NCI-H510A treated with DMSO at 0.1 percent for 48 hours (cell line): Measurements from ENCODE around the gene IL4R.
"Not testable (repeated sequence)": the region's sequence is repeated elsewhere in the genome, so short reads cannot be mapped to it uniquely, and the experiment has no call there.

Source experiments
- DNase-seq: peaks from one replicate; lab custom pipeline; 2025; lab: John Stamatoyannopoulos, UW

IL4R gene

DNA sequence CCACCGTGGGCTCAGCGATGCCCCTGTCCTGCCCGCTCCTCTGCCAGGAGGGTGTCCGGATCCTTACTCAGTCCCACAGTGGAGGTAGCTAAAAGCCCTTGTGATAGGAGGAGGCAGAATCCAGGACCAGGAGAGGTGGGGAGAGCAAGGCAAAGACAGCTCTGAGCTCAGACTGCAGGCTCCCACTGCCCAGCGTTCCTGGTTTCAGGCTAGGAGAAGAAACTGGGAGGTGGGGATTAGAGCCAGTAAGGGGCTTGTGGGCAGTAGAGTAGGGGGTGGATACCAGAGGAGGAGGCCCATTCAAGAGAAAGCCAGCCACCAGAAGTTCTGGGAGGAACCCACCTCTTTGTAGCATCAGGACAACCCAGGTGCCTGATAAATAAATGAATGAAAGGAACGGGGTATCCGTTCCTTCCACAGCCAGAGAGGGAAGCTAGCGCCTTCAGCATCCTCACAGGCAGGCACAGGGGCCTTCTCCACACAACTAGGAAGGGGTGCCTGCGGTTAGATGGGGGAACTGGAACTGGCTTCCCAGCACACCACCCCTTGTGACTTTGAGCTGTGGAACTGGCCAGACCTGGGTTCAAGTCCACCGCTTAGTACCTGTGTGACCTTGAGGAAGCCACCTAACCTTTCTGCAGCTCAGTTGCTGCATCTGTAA lies 90.5 kb downstream of the IL4R start:
- no peak for DNase-seq

DNA sequence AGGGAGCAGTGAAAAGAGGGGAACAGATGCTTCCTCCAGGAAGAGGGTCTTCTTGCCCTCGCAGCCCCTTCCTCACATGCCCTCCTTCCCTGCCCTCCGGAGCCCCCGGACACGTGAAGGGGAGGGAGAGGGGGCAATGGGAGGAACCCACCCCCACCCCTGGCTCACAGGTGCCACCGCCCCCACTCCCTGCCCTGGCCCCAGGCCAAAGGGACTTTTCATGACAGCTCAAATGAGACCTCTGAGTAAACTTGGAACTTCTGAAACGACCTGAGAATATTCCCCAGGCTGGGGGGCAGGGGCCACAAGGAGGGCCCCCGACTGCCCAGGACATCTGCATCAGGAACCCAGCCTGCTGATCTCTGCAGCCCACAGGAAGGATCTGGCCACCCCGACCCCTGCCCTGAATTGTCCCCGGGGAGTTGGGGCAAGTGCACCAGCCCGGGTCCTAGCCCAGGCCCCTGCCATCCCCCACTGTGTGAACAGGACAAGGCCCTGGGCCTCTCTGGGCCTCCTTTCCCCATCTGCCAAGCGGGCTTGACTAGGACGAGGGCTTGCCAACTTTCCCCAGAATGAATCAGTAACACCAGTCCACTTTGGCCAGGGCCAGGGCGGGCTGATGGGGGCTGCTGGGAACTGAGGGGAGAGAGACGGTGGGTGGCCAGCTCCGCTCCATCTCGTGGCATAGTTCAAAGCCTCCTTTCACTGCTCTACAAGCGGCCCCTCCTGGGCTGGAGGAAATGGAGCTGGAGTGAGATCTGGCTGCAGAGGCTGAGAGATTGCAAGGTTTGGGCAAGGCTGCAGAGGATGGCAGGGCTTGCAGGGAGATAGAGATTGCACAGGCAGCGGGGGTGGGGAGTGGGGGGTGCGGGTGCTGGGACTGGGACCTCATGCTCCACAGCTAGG lies 92.0 kb downstream of the IL4R start:
- no peak for DNase-seq

DNA sequence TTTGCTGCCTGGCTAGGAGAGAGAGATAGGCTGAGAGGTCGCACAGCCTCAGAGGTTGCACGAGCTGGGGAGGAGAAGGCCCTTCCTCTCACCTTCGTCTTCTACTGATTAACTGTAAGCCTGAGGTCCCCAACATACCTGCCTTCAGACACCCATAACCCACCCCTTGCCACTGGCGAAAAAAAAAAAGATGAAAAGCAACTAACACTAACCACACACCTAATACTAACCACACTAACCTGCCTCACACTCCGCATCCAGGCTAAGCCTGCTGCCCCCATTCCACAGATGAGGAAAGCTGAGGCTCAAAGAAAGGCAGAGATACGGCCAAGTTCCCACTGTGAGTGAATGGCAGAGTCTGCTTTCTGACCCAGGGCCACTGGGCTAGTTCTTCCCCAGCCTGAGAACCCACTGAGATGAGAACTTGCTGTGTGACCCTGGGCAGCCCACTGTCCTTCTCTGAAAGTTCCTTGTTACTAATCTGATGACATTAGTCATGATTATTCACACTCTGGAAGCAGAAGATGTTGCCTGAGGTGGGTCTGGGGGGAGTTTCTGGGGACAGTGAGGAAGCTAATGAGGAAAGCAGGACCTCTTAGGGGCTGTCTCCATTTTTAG lies 92.8 kb downstream of the IL4R start:
- DNase-seq, result no peak

DNA sequence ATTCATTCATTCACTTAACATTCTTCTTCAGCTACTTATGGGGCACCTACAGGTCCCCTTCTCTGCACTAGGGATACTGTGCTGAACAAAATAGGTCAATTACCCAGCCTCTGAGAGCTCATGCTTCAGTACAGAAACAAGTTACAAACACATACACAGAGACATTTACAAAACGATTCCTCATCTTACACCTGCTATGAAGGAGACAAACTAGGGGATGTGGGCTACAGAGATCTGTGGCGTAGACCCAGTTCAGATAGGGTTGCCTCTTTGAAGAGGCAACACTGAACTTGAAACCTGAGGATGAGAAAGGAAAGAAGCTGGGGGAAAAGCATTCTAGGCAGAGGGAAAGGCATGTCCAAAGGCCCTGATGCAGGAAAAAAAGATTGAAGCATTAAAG lies 93.4 kb downstream of the IL4R start:
- DNase-seq, result no peak

DNA sequence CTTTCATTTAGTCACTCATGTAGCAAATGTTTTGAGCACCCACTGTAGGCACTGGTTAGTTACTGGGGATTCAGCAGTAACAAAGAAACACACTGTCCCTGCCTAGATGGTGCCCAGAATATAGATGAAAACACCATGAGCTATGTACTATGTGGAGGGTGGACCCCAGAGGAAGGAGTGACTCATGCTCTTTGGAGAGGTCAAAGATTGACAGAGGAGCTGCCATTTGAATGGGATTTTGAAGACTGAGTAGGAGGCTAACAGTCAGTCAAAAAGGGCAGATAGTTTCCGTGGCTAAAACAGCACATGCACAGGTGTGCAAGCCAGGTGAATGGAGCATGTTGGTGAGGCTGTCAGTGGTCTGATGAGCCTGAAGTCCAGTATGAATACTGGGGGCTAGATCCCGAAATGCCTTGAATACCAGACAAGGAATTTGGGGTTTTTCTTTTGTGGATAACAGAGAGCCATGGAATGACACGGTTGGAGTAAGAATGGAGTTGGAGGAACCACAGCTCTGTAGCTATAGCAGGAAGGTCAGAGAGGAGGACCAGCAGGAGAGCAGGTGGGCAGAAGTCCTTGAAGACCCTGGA lies 94.3 kb downstream of the IL4R start:
- DNase-seq, result no peak

DNA sequence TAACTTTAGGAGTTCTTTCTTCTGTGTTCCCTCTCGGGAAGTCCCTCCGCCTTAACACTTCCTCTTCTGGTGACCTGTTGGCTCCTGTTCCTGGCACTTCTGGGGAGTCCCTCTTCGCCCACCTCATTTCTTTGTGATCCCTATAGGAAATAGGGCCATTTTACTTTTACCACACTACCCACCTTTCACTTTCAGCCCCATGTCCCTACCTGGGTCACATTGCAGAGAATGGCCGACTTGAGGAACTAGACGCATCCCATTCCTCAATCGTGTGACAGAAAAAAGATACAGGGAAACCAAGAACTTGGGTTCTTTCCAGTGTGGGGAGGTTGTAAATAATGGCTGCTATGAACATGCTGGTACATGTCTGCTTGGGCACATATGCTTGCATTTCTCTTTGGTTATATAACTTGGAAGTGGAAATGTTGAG lies 94.8 kb downstream of the IL4R start:
- no peak for DNase-seq

DNA sequence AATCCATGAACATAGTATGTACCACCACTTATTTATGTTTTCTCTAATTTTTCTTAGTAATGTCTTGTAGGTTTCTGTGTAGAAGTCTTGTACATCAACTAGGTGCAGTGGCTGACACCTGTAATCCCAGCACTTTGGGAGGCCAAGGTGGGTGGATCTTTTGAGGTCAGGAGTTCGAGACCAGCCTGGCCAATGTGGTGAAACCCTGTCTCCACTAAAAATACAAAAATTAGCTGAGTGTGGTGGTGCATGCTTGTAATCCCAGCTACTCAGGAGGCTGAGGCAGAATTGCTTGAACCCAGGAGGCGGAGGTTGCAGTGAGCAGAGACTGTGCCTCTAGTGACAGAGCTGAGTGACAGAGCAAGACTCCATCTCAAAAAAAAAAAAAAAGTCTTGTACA lies 96.2 kb downstream of the IL4R start:
- DNase-seq, result not testable (repeated sequence)

DNA sequence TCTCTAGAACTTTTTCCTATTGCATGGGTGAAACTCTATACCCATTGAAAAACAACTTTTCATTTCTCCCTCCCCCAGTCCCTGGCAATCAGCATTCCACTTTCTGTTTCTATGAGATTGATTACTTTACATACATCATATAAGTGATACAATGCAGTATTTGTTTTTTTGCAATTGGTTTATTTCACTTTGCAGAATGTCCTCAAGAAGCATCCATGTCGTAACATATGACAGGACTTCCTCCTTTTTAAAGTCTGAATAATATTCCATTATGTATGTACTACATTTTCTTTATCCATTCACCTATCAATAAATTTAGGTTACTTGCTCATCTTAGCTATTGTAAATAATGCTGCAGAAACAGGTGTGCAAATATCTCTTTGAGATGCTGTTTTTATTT lies 97.0 kb downstream of the IL4R start:
- no peak for DNase-seq

DNA sequence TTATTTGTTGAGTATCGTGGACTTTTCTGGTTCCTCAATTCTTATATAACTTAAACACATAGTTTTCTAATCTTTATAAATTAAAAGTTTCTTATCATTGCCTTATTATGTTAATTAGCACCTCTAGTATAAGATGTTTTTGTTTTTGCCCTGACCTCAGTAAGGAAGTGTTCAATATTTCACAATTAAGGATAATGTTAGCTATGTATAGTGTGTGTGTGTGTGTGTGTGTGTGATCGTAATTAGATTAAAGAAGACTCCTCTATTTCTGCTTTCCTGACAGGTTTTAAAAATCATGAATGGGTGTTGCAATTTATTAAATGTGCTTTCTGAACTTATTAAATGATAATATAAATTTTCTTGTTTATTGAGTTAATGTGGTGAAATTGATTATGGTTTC lies 100.2 kb downstream of the IL4R start:
- no peak for DNase-seq
